ENCODE results near the gene XPNPEP2.

Gene XPNPEP2

GRCh38 chrX:129760155-129760554, 21.4 kb downstream of the XPNPEP2 start:
- TF ChIP-seq CTCF (IDR thresholded peaks at IDR 0.05; ENCODE audit: low read depth, low read length): no peak
- no peak for DNase-seq (ENCODE audit: extremely low read depth, low read depth)

- no peak for TF ChIP-seq CTCF (IDR thresholded peaks at IDR 0.05; ENCODE audit: low read depth, low read length)
- no peak for DNase-seq (ENCODE audit: extremely low read depth, low read depth)
These were observed 22.2 kb downstream of the XPNPEP2 start for GRCh38 chrX:129760981-129761380.

DNA sequence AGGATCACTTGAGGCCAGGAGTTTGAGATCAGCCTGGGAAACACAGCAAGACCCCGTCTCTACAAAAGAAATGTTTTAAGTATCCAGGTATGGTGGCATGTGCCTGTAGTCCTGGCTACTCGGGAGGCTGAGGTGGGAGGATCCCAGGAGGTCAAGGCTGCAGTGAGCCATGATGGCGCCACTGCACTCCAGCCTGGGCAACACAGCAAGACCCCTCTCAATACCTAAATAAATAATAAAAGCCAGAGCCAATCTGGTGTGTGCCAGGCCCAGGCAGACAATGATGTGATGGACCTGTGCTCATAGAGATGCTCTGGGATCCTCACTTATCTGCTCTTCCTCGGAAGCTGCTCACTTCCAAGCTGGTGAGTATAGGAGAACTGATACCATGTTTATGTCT, 22.8 kb downstream of the XPNPEP2 start:
- DNase-seq (ENCODE audit: extremely low read depth, low read depth): no peak
- TF ChIP-seq CTCF (IDR thresholded peaks at IDR 0.05; ENCODE audit: low read depth, low read length): no peak

DNA sequence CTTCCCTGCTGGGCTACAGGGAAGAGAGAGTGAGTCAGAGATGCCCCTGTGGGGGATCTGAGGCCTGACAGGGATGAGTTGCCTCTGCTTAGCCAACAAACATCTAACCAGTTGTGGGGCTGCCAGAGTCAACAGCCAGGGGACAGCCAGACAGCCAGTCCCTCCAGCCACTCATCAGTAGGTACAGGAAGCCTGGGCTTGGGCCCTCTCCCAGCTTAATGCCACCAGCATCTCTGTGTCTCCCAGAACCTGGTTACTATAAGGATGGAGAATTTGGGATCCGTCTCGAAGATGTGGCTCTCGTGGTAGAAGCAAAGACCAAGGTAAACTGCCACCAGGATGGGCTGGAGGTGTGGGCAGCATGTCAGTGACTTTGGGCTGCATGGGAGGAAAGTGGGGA, 23.7 kb downstream of the XPNPEP2 start:
- no peak for DNase-seq (ENCODE audit: extremely low read depth, low read depth)
- no peak for TF ChIP-seq CTCF (IDR thresholded peaks at IDR 0.05; ENCODE audit: low read depth, low read length)

DNA sequence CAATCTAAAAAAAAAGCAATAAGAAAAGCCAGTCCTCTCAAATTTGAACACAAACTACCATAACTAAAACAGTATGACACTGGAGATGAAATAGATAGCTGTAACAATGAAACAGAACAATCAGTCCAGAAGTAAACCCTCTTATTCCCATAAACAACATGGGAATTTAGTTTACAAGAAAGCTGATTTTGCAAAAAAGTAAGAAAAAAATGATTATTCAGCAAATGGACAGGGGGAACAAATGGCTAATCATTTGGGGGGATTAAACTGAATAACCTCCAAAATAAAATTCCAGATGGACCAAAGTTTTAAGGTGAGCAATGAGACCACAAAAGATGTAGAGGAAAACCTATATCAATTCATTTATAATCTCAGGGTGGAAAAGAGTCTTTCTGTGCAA, 24.9 kb downstream of the XPNPEP2 start:
- no peak for DNase-seq (ENCODE audit: extremely low read depth, low read depth)
- no peak for TF ChIP-seq CTCF (IDR thresholded peaks at IDR 0.05; ENCODE audit: low read depth, low read length)

- DNase-seq (ENCODE audit: extremely low read depth, low read depth): no peak
- no peak for TF ChIP-seq CTCF (IDR thresholded peaks at IDR 0.05; ENCODE audit: low read depth, low read length)
These were observed 29.4 kb downstream of the XPNPEP2 start for GRCh38 chrX:129768186-129768585.

DNA sequence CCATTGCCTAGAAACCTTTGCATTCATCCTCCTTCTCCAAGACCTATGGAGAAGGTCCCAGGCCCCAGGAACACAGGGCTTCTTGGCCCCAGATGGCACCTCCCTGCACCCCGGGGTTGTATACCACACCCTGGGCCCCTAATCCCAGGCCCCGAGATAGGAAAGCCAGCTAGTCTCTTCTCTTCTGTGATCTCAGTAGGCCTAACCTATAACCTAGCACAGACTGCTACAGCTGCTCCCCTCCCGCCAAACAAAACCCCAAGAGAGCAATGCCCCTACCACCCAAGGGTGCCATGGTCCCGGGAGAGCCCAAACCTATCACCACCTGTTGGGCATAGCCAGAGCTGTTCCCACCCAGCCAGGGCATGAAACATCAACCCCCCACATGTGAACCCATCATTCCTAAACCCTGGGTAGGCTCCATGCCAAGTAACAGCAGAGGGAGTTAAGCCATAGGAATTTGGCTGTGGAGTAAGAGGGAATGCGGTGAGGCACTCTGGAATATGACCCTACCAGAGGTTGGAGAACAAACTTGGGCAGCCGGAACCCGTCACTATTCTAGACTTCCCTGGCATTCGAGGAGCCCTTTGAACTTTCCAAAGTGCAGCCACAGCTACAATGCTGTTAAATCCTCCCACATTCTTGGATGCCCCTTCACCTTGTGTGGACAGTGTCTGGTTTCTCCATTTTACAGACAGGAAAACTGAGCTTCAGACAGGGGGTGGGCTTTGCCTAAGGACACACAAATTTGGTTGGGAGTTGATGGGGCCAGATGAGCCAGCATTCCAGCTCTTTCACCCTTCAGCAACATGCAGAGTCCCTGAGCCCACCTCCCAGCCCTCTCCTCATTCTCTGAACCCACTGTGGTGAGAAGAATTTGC, 30.0 kb downstream of the XPNPEP2 start:
- no peak for DNase-seq (ENCODE audit: extremely low read depth, low read depth)
- no peak for TF ChIP-seq CTCF (IDR thresholded peaks at IDR 0.05; ENCODE audit: low read depth, low read length)

Measured in AG09319 (cell line).